ENCODE measurements around the gene CTAG1A. TPM values are rescaled to one million over a fixed set of nuclear protein-coding genes. Genes with fewer than 3 reads are reported as not detected.
"Not testable (repeated sequence)": the region's sequence is repeated elsewhere in the genome, so short reads cannot be mapped to it uniquely, and the experiment has no call there.

The CTAG1A gene
- not detected for total RNA-seq
- not detected for total RNA-seq (2013)
- total RNA-seq = 0 reads per million in 29 experiments

DNA sequence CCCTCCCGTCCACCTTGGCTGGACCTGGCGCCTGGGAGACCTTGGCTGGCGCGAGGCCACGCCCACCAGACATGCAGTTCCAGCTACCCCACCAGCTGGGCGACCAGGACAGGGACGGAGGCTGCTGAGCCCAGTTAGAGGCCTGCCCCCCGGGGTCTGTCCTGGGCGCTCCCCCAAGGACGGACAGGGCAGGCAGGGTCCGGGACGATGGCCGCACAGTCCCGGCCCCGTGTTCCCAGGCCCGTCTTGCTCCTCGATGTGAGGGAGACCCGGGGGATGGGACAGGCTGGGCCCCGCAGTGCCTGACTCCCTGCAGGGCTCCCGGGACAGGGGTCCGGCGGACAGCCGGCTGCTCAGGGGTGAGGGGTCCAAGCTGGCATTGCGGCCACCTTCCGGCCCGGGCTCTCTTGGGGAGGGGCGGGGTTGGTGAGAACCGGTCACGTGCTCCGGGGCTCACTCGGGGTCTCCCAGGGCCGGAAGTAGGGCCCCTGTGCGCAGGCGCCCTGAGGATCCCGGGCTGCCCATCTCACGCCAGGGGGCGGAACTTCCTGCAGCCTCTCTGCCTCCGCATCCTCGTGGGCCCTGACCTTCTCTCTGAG is at the start of gene CTAG1A:
CTAG1A (plus strand) TSS at position 549 of the 599 bp plus-strand sequence. CDS start 74 bp downstream, outside the sequence.
- DNase-seq; H3K36me3 ChIP-seq (ENCODE audit: control insufficient read depth in 2 of 2, extremely low read depth in 1 of 2, insufficient read depth in 1 of 2, low read length in 1 of 2); H3K9me3 Mint-ChIP-seq; H3K27me3 ChIP-seq (replicated peaks in 1 of 2; ENCODE audit: control insufficient read depth in 2 of 2, extremely low read depth in 1 of 2, insufficient read depth in 2 of 2, low read length in 1 of 2); H3K4me3 ChIP-seq (ENCODE audit: control insufficient read depth in 1 of 2, extremely low read depth in 1 of 2, low read length in 1 of 2); POLR2A ChIA-PET; H3K4me1 Mint-ChIP-seq; H3K27ac ChIP-seq (ENCODE audit: low read length); CTCF ChIA-PET; H3K36me3 Mint-ChIP-seq; H3K27ac Mint-ChIP-seq; ATAC-seq (replicated peaks in 1 of 4); H3K9me3 ChIP-seq; H3K4me3 Mint-ChIP-seq; H3K4me1 ChIP-seq (ENCODE audit: control insufficient read depth in 1 of 2, extremely low read depth in 1 of 2, insufficient read depth in 2 of 2, low read length in 2 of 2); H3K27me3 Mint-ChIP-seq: not testable (repeated sequence)
- no CpG with 5 or more reads among the region's 39 CpGs for WGBS (ENCODE audit: insufficient coverage)

GRCh38 chrX:154535892-154536291 is 49.0 kb upstream of the CTAG1A start:
- ATAC-seq (replicated peaks in 1 of 4) (no peak), DNase-seq (no peak)
- no peaks in the 10 kb centered on the region for H3K9me3 ChIP-seq
- H3K4me3 ChIP-seq (ENCODE audit: control insufficient read depth in 1 of 2, extremely low read depth in 1 of 2, low read length in 1 of 2) = no peak overlapping the region
- 94% methylated on average over 6 of the region's 9 CpGs for WGBS (ENCODE audit: insufficient coverage)
- peaks cover 4 to 32% of the 10 kb centered on the region in 2 donors for H3K36me3 ChIP-seq (ENCODE audit: control insufficient read depth in 2 of 2, extremely low read depth in 1 of 2, insufficient read depth in 1 of 2, low read length in 1 of 2)
- POLR2A ChIA-PET = no interaction called here
- CTCF ChIA-PET = interaction anchor here (0.6 to 1.3 kb wide), 2 partner anchors 136 to 625 kb away, joined by 3 read pairs; no protein-coding TSS in a partner anchor
- peaks cover 0 to 11% of the 10 kb centered on the region in 2 experiments for H3K4me1 ChIP-seq (ENCODE audit: control insufficient read depth in 1 of 2, extremely low read depth in 1 of 2, insufficient read depth in 2 of 2, low read length in 2 of 2)
- no peak overlapping the region for H3K27ac ChIP-seq (ENCODE audit: low read length)
- H3K4me1 Mint-ChIP-seq = peaks cover 6 to 12% (median 11%) of the 10 kb centered on the region in 3 donors
- no peak overlapping the region for H3K4me3 Mint-ChIP-seq
- H3K9me3 Mint-ChIP-seq = no peaks in the 10 kb centered on the region
- no peaks in the 10 kb centered on the region for H3K27me3 ChIP-seq (replicated peaks in 1 of 2; ENCODE audit: control insufficient read depth in 2 of 2, extremely low read depth in 1 of 2, insufficient read depth in 2 of 2, low read length in 1 of 2)
- H3K36me3 Mint-ChIP-seq = peaks cover 2% of the 10 kb centered on the region
- H3K27me3 Mint-ChIP-seq = peaks cover 0 to 6% of the 10 kb centered on the region in 2 donors
- H3K27ac Mint-ChIP-seq = no peak overlapping the region

DNA sequence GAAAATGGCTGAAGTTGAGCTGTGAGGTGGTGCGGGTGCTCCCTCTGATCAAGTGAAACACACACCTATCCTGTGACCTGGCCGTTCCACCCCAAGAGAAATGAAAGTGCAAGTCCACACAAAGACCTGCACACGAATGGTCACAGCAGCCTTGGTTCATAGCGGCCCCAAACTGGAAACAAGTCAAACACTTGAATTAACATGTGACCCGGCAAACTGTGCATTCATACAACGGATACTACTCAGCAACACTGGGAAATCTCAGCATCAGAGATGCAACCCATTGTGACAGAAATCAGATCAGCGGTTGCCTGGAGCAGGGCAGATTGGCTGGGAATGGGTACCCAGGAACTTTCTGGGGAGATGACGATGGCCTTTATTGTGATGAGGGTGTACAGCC is 45.9 kb upstream of the CTAG1A start:
- no peaks in the 10 kb centered on the region for H3K27me3 ChIP-seq (replicated peaks in 1 of 2; ENCODE audit: control insufficient read depth in 2 of 2, extremely low read depth in 1 of 2, insufficient read depth in 2 of 2, low read length in 1 of 2)
- H3K36me3 ChIP-seq (ENCODE audit: control insufficient read depth in 2 of 2, extremely low read depth in 1 of 2, insufficient read depth in 1 of 2, low read length in 1 of 2) = peaks cover 0 to 22% of the 10 kb centered on the region in 2 donors
- 82% methylated on average over 2 of the region's 8 CpGs for whole genome bisulfite sequencing (ENCODE audit: insufficient coverage)
- ATAC-seq (replicated peaks in 1 of 4) (no peak), DNase-seq (no peak)
- Mint-ChIP-seq H3K36me3 (no peaks in the 10 kb centered on the region), H3K9me3 (no peaks in the 10 kb centered on the region), H3K4me1 (peaks cover 20 to 27% (median 26%) of the 10 kb centered on the region in 3 donors), H3K27me3 (peaks cover 0 to 6% of the 10 kb centered on the region in 2 donors), H3K27ac (peak overlapping the region in 1 of 2 donors; percentile 64), H3K4me3 (no peak overlapping the region)
- H3K4me3 ChIP-seq (ENCODE audit: control insufficient read depth in 1 of 2, extremely low read depth in 1 of 2, low read length in 1 of 2) = no peak overlapping the region
- CTCF ChIA-PET = interaction anchor here in 1 of 2 donors (0.6 kb wide), 1 partner anchor 202 kb away, joined by 6 read pairs; no protein-coding TSS in a partner anchor
- H3K27ac ChIP-seq (ENCODE audit: low read length) = no peak overlapping the region
- POLR2A ChIA-PET = no interaction called here
- H3K4me1 ChIP-seq (ENCODE audit: control insufficient read depth in 1 of 2, extremely low read depth in 1 of 2, insufficient read depth in 2 of 2, low read length in 2 of 2) = peaks cover 0 to 41% of the 10 kb centered on the region in 2 experiments
- H3K9me3 ChIP-seq = no peaks in the 10 kb centered on the region

- H3K27ac ChIP-seq (ENCODE audit: low read length); CTCF ChIA-PET; H3K27me3 ChIP-seq (replicated peaks in 1 of 2; ENCODE audit: control insufficient read depth in 2 of 2, extremely low read depth in 1 of 2, insufficient read depth in 2 of 2, low read length in 1 of 2); H3K36me3 Mint-ChIP-seq; H3K4me3 Mint-ChIP-seq; H3K9me3 Mint-ChIP-seq; H3K9me3 ChIP-seq; ATAC-seq (replicated peaks in 1 of 4); H3K27me3 Mint-ChIP-seq; H3K4me3 ChIP-seq (ENCODE audit: control insufficient read depth in 1 of 2, extremely low read depth in 1 of 2, low read length in 1 of 2); H3K27ac Mint-ChIP-seq; DNase-seq: not testable (repeated sequence)
- H3K4me1 Mint-ChIP-seq = peaks cover 19 to 29% (median 25%) of the 10 kb centered on the region in 3 donors
- POLR2A ChIA-PET = interaction anchor here in 1 of 2 donors (0.7 kb wide), 2 partner anchors 536 to 588 kb away, joined by 10 to 11 read pairs; no protein-coding TSS in a partner anchor
- Histone ChIP-seq H3K4me1 (ENCODE audit: control insufficient read depth in 1 of 2, extremely low read depth in 1 of 2, insufficient read depth in 2 of 2, low read length in 2 of 2) (peaks cover 0 to 42% of the 10 kb centered on the region in 2 experiments), H3K36me3 (ENCODE audit: control insufficient read depth in 2 of 2, extremely low read depth in 1 of 2, insufficient read depth in 1 of 2, low read length in 1 of 2) (peaks cover 0 to 19% of the 10 kb centered on the region in 2 donors)
- 100% methylated on average over 2 of the region's 7 CpGs for WGBS (ENCODE audit: insufficient coverage)
Observed at GRCh38 chrX:154540365-154540764, 44.6 kb upstream of the CTAG1A start.

- Histone ChIP-seq H3K36me3 (ENCODE audit: control insufficient read depth in 2 of 2, extremely low read depth in 1 of 2, insufficient read depth in 1 of 2, low read length in 1 of 2) (peaks cover 0 to 14% of the 10 kb centered on the region in 2 donors), H3K4me1 (ENCODE audit: control insufficient read depth in 1 of 2, extremely low read depth in 1 of 2, insufficient read depth in 2 of 2, low read length in 2 of 2) (peaks cover 0 to 47% of the 10 kb centered on the region in 2 experiments), H3K9me3 (no peaks in the 10 kb centered on the region), H3K27ac (ENCODE audit: low read length) (no peak overlapping the region), H3K27me3 (replicated peaks in 1 of 2; ENCODE audit: control insufficient read depth in 2 of 2, extremely low read depth in 1 of 2, insufficient read depth in 2 of 2, low read length in 1 of 2) (no peaks in the 10 kb centered on the region), H3K4me3 (ENCODE audit: control insufficient read depth in 1 of 2, extremely low read depth in 1 of 2, low read length in 1 of 2) (no peak overlapping the region)
- H3K36me3 Mint-ChIP-seq = peaks cover 2% of the 10 kb centered on the region
- H3K9me3 Mint-ChIP-seq = no peaks in the 10 kb centered on the region
- POLR2A ChIA-PET = no interaction called here
- H3K27ac Mint-ChIP-seq = peak overlapping the region; percentile 52 to 57
- CTCF ChIA-PET = no interaction called here
- no peak for ATAC-seq (replicated peaks in 1 of 4)
- peaks cover 0 to 6% of the 10 kb centered on the region in 2 donors for H3K27me3 Mint-ChIP-seq
- H3K4me1 Mint-ChIP-seq = peaks cover 21 to 34% (median 30%) of the 10 kb centered on the region in 3 donors
- no peak overlapping the region for H3K4me3 Mint-ChIP-seq
- 94% methylated on average over 9 of the region's 19 CpGs for WGBS (ENCODE audit: insufficient coverage)
- DNase-seq = no peak
Observed at GRCh38 chrX:154540897-154541535, 43.9 kb upstream of the CTAG1A start.

GRCh38 chrX:154541589-154541895 is 43.4 kb upstream of the CTAG1A start:
- no CpG with 5 or more reads among the region's 5 CpGs for WGBS (ENCODE audit: insufficient coverage)
- Mint-ChIP-seq H3K27me3 (peaks cover 0 to 6% of the 10 kb centered on the region in 2 donors), H3K4me3 (no peak overlapping the region), H3K36me3 (peaks cover 2% of the 10 kb centered on the region), H3K27ac (no peak overlapping the region), H3K4me1 (peaks cover 24 to 38% (median 33%) of the 10 kb centered on the region in 3 donors), H3K9me3 (no peaks in the 10 kb centered on the region)
- peak overlapping the region; percentile 67 for H3K27ac ChIP-seq (ENCODE audit: low read length)
- no peaks in the 10 kb centered on the region for H3K27me3 ChIP-seq (replicated peaks in 1 of 2; ENCODE audit: control insufficient read depth in 2 of 2, extremely low read depth in 1 of 2, insufficient read depth in 2 of 2, low read length in 1 of 2)
- peaks cover 0 to 52% of the 10 kb centered on the region in 2 experiments for H3K4me1 ChIP-seq (ENCODE audit: control insufficient read depth in 1 of 2, extremely low read depth in 1 of 2, insufficient read depth in 2 of 2, low read length in 2 of 2)
- H3K4me3 ChIP-seq (ENCODE audit: control insufficient read depth in 1 of 2, extremely low read depth in 1 of 2, low read length in 1 of 2) = no peak overlapping the region
- H3K36me3 ChIP-seq (ENCODE audit: control insufficient read depth in 2 of 2, extremely low read depth in 1 of 2, insufficient read depth in 1 of 2, low read length in 1 of 2) = peaks cover 0 to 12% of the 10 kb centered on the region in 2 donors
- POLR2A ChIA-PET = no interaction called here
- DNase-seq (no peak), ATAC-seq (replicated peaks in 1 of 4) (no peak)
- H3K9me3 ChIP-seq = no peaks in the 10 kb centered on the region
- CTCF ChIA-PET = no interaction called here
